NCI-H1092 treated with DMSO at 0.1 percent for 48 hours (cell line): ENCODE results near the gene C17orf107.

ENCODE experiments used
- DNase-seq: peaks from one replicate; lab custom pipeline; 2025; lab: John Stamatoyannopoulos, UW

Gene C17orf107

DNA sequence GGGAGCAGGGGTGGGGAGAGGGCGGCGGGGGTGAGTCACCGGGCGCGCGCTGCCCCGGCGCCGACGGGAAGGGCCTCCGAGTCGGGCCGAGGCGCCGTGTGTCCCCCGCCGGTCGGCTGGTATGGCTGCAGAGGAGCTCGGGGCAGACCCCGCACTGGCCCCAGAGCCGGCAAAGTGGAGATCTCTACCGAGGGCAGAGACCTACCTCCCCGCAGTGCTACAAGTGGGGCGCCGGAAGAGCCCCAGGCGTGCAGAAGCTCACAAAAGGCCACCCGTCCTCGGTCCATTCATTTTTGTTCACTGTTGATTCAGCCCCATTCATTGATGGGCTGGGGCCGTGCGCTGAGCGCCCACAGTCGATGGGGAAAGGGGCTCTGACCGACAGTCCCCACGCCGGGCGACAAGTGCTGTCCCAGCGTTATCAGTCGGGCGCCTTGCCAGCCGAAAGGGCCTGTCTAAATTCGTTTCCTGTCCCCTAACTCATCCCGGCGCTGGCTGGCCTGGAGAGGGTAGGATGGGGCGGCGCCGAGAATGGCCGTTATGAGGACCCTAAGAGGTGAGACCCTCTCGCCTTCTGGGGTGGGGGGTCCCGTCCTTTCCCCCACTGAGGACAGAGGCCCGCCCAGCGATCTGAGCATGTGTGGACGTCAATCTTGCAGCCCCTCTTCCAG, 50.9 kb downstream of the C17orf107 start:
- DNase-seq: peak; percentile 22

- peak; percentile 54 for DNase-seq
These were observed 51.4 kb downstream of the C17orf107 start, which contains the start of gene ENO3 for GRCh38 chr17:4950746-4951204. TSS of gene ENO3 (plus strand) at chr17:4951119. CDS start at chr17:4951830, 711 bp downstream.

DNA sequence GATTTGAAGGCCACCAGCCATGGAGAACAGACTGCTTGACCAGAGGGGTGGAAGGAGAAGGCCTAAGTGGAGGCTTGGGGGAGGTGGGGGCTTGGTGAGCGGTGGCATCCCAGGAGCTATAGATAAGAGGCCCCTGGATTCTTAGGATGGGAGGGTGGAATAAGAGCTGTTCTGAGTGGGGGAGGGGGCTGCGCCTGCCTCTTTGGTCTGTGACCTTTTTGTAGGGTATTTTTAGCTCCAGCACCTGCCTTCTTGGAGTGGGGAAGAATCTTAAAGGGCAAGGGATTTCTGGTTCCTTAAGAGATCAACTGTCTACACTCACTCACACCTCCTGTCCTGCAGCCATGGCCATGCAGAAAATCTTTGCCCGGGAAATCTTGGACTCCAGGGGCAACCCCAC, 52.1 kb downstream of the C17orf107 start:
- no peak for DNase-seq
